Measurements from ENCODE around the gene TNS1.

Gene TNS1

GRCh38 chr2:217823626-217824025 is 179.2 kb downstream of the TNS1 start:
- no peaks in the 10 kb centered on the region for H3K4me1 ChIP-seq (ENCODE audit: low read depth, poor library complexity, severe bottlenecking)
- H4K20me1 ChIP-seq (ENCODE audit: insufficient read depth) = no peaks in the 10 kb centered on the region

GRCh38 chr2:217822296-217823252 is 180.2 kb downstream of the TNS1 start:
- Histone ChIP-seq H3K4me1 (ENCODE audit: low read depth, poor library complexity, severe bottlenecking) (no peaks in the 10 kb centered on the region), H3K79me2 (ENCODE audit: insufficient read depth, low read depth) (no peaks in the 10 kb centered on the region), H3K36me3 (ENCODE audit: insufficient read depth) (no peaks in the 10 kb centered on the region), H3K4me2 (no peak overlapping the region), H3K27me3 (ENCODE audit: insufficient read depth, low read depth) (no peaks in the 10 kb centered on the region), H3K9ac (no peak overlapping the region), H2AFZ (ENCODE audit: low read depth) (no peak overlapping the region), H3K4me3 (IDR thresholded peaks at IDR 0.05; ENCODE audit: insufficient read depth, low read depth, low read length) (no peak overlapping the region), H3K27ac (no peak overlapping the region), H4K20me1 (ENCODE audit: insufficient read depth) (no peaks in the 10 kb centered on the region)
- TF ChIP-seq CTCF (conservative IDR thresholded peaks at IDR 0.05; ENCODE audit: low read depth, low read length) = no peak

More at GRCh38 chr2:217823626-217824025, 179.2 kb downstream of the TNS1 start:
- Histone ChIP-seq H3K27me3 (ENCODE audit: insufficient read depth, low read depth) (no peaks in the 10 kb centered on the region), H3K27ac (no peak overlapping the region), H3K36me3 (ENCODE audit: insufficient read depth) (no peaks in the 10 kb centered on the region), H3K4me3 (IDR thresholded peaks at IDR 0.05; ENCODE audit: insufficient read depth, low read depth, low read length) (no peak overlapping the region), H3K4me2 (no peak overlapping the region), H2AFZ (ENCODE audit: low read depth) (no peak overlapping the region), H3K9ac (no peak overlapping the region), H3K79me2 (ENCODE audit: insufficient read depth, low read depth) (no peaks in the 10 kb centered on the region)
- no peak for TF ChIP-seq CTCF (conservative IDR thresholded peaks at IDR 0.05; ENCODE audit: low read depth, low read length)

DNA sequence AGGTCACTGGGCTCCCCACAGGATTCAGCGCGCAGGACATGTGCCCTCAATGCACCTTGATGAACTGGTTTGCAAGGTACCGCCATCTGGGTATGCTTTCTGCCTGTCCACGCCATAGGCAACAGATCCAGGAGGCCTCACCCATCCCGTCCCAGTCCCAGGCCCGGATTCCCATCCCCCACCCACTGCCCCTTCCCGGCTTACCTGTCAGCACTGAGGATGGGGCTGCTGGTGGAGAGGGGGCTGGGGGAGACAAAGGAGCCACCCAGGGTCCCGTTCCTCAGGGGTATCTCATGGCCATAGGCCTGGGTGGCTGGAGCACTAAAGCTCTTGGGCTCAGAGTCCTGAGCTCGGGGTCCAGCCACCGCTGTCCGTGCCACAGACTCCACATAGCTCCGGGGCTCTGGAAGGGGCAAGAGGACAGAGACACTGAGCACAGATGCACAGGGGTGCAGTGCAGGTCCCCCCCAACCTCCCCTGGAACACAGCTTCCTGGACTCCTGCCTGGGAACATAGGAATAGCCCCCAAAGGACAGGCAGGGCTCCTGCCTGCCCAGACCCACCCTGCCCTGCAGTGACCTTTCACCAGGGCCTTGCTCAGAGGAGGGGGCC is 181.2 kb downstream of the TNS1 start:
- no peaks in the 10 kb centered on the region for H3K36me3 ChIP-seq (ENCODE audit: insufficient read depth)
- H4K20me1 ChIP-seq (ENCODE audit: insufficient read depth) = no peaks in the 10 kb centered on the region
- no peak for TF ChIP-seq CTCF (conservative IDR thresholded peaks at IDR 0.05; ENCODE audit: low read depth, low read length)
- H3K9ac ChIP-seq = no peak overlapping the region
- H3K4me3 ChIP-seq (IDR thresholded peaks at IDR 0.05; ENCODE audit: insufficient read depth, low read depth, low read length) = no peak overlapping the region
- no peak overlapping the region for H3K27ac ChIP-seq
- no peak overlapping the region for H2AFZ ChIP-seq (ENCODE audit: low read depth)
- H3K4me2 ChIP-seq = no peak overlapping the region
- no peaks in the 10 kb centered on the region for H3K27me3 ChIP-seq (ENCODE audit: insufficient read depth, low read depth)
- H3K4me1 ChIP-seq (ENCODE audit: low read depth, poor library complexity, severe bottlenecking) = no peaks in the 10 kb centered on the region
- no peaks in the 10 kb centered on the region for H3K79me2 ChIP-seq (ENCODE audit: insufficient read depth, low read depth)

DNA sequence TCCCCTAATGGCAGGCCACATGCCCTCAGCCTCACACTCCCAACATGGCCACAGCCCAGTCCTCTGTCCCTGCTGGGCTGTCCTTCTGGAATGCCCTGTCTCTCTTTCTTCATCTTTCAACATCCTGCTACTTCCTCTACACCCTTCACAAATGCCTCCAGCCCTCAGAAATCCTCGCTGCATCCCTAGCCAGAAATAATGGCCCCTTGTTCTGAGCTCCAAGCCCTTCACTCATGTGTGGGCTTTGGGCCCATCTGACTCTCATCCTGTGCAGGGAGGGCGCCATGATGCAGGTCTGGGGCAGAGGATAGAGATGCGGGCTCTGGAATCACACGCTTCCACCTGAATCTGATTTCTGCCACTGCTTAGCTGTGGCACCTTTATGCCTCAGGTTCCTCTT is 181.9 kb downstream of the TNS1 start:
- Histone ChIP-seq H3K79me2 (ENCODE audit: insufficient read depth, low read depth) (no peaks in the 10 kb centered on the region), H3K9ac (no peak overlapping the region), H2AFZ (ENCODE audit: low read depth) (no peak overlapping the region)

More for the DNA sequence above, 181.9 kb downstream of the TNS1 start:
- Histone ChIP-seq H3K4me1 (ENCODE audit: low read depth, poor library complexity, severe bottlenecking) (no peaks in the 10 kb centered on the region), H3K4me2 (no peak overlapping the region), H3K27me3 (ENCODE audit: insufficient read depth, low read depth) (no peaks in the 10 kb centered on the region), H3K4me3 (IDR thresholded peaks at IDR 0.05; ENCODE audit: insufficient read depth, low read depth, low read length) (no peak overlapping the region), H3K36me3 (ENCODE audit: insufficient read depth) (no peaks in the 10 kb centered on the region), H4K20me1 (ENCODE audit: insufficient read depth) (no peaks in the 10 kb centered on the region), H3K27ac (no peak overlapping the region)
- no peak for TF ChIP-seq CTCF (conservative IDR thresholded peaks at IDR 0.05; ENCODE audit: low read depth, low read length)

All from KMS-11 (cell line).